Measurements from ENCODE around the gene CABLES2.
"Not testable (repeated sequence)": the region's sequence is repeated elsewhere in the genome, so short reads cannot be mapped to it uniquely, and the experiment has no call there.

The CABLES2 gene

DNA sequence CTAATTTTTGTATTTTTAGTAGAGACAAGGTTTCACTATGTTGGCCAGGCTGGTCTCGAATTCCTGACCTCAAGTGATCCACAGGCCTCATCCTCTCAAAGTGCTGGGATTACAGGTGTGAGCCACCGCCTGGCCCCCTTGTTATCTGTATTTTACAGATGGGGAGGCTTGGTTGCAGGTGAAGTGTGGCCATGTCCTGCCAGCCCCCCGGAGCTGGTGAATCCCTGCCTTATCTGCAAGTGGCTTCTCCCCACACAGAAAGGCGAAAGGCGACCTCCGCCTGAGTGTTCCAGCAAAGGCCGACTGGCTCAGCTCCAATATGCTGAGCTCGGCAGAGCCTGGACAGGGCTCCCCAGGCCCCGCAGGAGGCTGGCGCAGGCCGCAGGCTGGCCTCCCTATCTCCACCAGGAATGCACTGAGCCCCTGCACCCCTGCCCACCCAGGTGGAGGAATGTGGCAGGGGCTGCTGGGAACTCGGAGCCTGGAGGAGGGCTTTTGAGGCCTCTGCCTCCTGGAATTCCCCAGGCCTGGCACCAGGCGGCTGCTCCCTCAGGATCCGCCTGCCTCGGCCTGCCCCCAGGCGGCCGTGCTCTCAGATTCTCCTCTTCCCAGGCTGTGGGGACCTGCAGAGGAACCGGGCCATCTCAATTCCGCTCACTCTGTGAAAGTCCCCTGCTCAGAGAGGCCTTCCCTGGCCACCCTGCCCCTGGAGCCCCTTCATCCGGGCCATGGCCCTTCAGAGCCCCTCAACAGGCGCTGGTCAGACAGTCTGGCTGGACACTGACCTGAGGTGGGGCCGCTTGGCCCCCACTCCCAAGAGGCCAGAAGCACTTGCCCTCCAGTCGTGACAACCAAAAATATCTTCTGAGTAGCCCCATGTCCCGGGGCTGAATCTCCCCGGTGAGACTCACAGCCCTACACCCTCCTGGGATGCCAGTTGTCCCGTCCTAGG is 30.7 kb downstream of the CABLES2 start:
- in situ Hi-C loops (cut with HindIII; ENCODE audit: low sequenced_read_pairs) = loop anchor here (25.0 kb wide), 1 partner anchor 89 kb away; no protein-coding TSS in a partner anchor

DNA sequence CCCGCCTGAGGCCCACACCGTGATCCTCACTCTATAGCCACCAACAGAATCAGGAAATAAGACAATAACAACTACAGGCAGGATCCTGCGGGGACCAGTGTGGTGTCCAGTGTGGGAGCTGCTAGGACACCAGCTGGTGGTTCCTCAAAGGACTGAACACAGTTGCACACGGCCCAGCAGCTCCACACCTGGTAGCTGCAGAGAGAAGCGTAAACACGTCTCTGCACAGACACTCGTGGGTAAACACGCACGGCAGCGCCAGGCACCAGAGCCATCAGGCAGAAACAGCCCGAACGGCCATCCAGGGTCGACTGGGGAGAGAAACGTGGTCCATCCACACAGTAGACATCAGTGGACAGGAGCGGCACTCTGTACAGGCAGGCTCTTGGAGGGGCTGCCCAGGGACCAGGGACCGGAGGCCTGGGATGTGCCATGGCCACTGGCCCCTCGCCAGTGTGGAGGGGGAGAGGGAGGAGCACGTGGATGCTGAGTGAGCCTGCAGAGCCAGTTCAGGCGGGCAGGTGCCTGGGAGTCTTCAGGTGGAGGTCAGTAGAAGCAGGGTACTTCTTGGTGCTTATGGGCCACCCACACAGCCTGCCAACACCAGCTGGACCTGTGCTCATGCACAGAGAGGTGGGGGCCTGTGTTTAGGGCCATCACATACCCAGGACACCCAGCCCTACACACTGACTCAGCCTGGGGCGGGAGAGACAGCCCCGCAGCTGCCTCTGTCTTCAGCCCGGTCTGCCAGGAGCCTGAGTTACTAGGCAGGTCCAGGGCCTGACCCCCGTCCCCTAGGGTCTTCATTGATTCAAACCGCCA is 32.5 kb downstream of the CABLES2 start:
- in situ Hi-C loops (cut with HindIII; ENCODE audit: low sequenced_read_pairs) = loop anchor here (25.0 kb wide), 1 partner anchor 87 kb away; no protein-coding TSS in a partner anchor

DNA sequence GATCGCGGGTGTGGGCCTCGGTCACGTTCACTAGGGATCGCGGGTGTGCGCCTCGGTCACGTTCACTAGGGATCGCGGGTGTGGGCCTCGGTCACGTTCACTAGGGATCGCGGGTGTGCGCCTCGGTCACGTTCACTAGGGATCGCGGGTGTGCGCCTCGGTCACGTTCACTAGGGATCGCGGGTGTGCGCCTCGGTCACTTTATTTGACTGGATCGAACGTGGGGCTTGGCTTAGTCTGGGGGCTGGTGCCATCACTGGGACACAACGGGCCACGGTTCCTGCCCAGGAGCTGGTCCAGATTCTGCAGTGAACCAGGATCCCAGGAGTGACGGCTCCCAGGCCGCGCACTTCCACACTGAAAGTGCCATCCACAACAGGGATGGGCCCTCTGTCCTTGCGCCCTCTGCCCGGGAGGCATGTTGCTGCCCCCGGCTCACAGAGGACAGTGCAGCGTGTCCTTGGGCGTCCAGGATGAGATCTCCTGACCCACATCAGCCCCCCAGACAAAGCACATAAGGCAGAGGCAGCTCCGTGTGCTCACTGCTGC is 33.4 kb downstream of the CABLES2 start:
- in situ Hi-C loops (cut with HindIII; ENCODE audit: low sequenced_read_pairs) = not testable (repeated sequence)

DNA sequence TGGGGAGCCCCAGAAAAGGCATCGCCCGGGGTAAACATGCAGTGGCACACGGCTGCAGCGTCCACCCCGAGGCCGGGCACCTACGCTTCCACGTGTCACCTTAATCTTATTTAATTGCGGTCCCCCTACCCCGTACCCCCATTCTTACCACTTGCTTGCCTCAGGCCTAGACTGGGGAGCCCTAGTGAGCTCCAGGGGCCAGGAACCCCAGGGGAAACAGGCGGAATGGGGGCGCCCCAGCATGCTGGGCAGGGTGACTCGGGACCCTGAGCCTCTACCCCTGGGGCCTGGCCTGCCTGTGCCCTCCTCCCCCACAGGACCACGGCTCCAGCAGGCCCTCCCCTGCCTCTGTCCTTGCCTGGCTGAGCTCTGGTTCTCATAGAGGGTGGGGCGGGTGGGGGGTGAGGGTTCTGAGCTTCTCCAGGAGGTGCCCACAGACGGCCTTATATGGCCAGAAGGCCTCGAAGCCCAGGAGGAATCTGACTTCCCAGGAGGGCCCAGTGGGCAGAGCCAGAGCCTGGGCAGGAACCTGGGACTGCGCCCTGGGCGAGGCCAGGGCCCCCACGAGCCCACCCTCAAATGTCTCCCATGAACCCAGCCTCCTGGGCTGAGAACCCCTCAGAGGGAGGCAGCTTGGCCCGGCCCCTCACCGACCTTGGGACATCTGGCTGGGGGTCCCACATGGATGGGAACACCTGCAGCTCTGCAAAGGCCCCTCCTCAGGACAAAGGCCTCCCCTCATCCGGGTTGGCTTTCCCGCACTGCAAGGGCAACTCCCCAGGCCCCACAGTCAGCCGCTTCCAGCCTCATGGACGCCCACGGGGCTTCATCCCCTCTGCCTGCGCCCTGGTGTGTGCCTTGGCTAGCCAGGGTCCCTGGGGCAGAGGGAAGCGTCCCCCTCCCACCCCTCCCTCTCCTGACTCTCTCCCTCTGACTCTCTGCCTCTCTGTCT is 34.8 kb downstream of the CABLES2 start:
- in situ Hi-C loops (cut with HindIII; ENCODE audit: low sequenced_read_pairs) = no loop called here

DNA sequence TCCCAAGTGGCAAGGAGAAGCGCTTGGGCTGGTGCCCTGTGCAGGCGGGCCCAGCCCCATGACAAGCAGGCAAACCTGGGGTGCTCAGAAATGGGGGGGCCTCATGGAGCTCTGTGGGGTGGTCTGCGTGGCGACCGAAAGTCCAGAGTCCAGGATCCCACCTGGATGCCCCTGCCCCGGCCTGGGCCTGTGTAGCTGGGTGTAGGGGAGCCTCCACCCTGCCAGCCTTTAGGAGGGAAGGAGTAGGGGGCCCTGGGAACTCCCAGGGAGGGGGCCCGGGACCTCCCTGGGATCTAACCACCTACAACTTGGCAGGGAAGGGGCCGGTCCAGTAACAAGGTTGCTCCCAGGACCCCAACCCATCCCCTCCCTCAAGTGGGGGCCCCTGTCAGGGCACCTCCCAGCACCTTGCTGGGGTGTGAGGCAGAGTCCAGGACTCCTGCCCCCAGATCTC is 35.5 kb downstream of the CABLES2 start:
- in situ Hi-C loops (cut with HindIII; ENCODE audit: low sequenced_read_pairs) = no loop called here

DNA sequence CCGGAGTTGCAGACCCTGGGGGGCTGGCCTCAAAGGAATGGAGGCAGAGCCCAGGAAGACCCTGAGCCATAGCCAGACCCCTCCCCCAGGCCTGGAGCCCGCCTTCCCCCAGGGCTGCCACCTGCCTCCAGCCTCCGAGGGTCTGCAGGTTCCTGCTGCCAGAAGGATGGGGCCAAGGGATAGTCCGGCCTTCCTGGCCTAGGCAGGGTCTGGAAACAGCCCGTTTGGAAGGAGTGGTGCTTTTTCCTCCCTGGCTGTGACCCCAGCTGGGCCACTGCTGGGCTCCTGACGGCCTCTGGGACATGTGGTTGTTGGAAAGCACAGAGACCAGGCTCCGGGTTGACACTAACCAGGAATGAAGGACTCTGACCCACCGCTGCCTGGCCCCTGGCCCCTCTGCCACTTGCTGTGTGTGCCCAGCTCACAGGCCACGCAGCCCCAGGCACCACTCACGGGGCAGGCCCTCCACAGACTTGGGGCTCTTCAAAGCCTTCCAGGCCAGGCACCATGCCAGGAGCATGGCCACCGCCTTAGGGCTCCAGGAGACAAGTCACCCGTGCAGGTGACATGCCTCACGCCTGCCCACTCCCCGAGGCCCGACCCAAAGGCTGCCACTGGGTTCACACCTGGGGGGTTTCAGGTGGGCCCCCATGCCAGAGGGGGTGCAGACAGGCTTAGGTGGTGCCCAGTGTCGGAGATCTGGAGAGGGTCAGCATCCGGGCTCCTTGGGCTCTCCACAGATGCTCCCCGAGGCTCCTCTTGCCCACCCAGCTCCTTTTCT is 36.1 kb downstream of the CABLES2 start:
- in situ Hi-C loops (cut with HindIII; ENCODE audit: low sequenced_read_pairs) = no loop called here

DNA sequence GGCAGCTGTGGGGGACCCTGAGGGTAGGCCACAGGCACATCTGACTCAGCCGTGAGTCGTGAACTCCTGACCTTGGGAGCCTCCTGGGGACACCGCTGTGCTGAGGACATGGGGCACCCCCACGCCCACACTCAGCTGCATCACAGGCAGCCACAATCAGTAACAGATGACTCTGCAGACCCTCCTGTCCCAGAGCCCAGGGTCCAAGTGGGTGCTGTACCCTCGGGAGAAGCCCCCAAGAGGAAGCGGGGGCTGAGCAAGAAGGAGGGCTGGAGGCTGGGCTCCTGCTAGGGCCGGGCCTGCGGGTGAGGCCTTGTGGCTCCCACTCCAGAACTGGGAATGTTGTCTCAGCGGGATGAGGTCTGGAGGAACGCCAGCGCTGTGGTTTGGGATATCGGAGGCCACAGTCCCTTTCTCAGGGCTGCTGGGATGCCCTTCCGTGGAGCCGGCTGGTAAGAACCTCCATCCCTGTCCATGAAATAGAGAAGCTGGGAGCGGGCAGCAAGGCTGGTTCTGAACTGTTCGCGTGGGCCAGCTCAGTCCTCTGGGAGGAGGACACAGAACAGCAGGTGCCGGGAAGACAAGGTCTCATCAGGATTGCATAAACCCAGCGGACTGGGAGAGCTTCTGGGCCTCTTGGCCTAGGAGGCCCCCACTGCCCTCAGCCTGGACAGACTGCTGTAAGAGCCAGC is 36.8 kb downstream of the CABLES2 start:
- in situ Hi-C loops (cut with HindIII; ENCODE audit: low sequenced_read_pairs) = no loop called here

DNA sequence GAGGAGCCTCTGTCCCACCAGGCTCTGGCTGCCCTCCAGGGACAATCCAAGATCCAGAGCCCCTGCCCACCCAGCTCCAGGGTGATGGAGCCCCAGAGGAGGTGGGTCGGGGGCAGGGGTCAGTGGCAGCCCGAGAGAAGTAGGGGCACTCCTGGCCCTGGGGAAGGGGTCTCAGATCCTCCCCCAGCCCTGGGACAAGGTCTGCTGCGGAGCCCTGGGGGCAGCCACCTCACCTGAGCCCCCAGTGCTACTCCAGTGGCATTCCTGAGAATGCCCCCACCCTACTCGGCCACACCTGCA is 37.3 kb downstream of the CABLES2 start:
- in situ Hi-C loops (cut with HindIII; ENCODE audit: low sequenced_read_pairs) = no loop called here

DNA sequence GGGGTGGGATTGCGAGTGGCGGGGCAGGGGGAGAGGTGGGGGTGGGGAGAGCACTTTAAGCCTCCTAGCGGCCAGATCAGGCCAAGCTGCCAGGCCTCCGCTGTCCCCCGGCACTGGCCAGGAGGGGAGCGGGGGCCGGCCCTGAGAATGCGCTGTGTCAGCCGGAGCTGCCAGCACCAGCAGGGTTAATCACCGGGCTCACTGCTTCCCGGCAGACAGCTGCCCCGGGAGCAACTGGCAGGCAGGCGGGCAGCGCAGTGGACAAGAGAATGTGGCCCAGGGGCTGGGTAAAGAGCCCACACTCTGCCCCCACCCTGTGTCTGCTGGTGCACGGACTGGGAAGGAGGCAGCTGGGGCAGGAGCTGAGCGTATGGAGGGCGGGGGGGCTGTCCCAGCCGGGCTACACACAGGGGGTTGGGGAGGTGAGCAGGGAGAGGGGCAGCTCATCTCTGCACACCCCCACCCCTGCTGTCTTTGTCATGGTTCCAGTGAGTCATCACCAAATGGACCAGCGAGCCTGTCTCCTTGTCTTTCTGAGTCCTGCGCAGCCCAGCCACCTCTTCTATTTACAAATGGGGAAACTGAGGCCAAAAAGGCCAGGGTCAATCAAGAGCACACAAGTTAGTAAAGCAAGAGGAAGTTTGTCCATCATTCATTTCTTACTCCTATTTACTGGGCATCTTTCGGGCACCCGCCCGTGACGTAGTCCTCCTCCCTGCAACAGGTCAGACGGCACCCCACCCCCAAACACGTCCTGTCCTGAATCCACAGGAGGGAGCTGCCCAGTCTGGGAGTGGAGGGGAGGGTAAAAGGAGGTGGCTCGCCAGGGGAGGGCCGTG is 37.9 kb downstream of the CABLES2 start:
- in situ Hi-C loops (cut with HindIII; ENCODE audit: low sequenced_read_pairs) = no loop called here

DNA sequence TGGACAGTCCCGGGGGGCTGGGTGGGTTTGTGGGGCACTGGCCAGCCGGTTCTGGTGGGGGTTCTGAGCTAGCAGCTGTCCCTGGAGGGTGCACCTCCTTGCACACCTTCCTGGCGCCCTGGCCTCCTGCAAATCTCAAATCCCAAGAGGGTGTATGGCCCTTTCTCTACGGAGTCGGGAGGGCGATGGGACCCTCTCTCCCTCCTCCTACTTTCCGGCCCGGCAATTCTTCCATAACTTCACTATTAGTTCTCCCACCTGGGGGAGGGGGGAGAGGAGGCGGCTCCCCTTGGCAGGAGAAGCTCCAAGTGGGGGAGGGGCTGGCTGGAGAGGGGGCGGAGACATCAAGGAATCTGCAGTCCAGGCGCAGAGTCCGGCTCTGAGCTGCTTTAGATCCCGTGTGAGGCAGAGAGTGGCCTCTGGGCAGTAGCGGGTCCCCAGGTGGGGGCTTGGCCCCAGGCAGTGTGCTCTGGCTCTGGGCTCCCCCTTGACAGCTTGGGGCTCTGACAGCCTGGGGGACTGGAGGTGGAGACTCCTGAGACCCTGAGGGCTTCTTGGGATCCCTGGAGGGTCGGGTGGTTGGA is 38.6 kb downstream of the CABLES2 start:
- in situ Hi-C loops (cut with HindIII; ENCODE audit: low sequenced_read_pairs) = no loop called here

DNA sequence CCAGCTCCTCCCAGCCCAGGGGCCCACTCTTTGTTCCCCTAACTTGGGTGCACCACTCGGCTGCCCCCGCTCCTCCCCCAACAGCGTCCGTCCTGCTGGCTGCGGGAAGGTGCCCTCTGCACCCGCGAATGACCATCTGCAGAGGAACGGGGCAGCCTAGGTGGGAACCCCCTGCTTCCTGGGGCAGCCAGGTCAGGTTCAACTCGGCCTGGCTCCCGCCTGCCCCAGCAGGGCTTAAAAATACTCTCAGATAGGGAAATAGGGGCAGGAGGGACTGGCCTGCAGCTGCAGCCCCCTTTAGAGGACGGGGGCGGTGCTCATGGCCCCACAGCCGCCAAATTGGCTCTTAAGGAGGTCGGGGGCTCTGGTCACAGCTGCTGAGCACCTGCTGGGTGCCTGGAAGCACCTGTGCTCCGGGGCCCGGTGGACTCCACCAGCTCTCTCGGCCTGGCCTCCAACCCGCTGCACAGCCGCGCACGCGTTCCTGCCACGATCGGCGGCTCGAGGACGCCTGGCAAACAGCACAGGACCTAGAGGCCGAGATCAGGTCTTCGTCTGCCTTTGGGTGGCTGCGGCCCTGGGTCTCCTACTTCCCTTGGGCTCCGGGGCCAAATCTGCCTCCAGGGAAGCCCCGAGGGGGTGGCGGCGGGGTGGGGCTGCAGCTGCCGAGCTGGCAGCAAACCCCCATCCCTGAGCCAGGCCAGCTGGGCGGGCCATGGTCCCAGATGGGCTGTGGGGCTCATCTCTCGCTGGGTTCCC is 39.3 kb downstream of the CABLES2 start:
- in situ Hi-C loops (cut with HindIII; ENCODE audit: low sequenced_read_pairs) = no loop called here

DNA sequence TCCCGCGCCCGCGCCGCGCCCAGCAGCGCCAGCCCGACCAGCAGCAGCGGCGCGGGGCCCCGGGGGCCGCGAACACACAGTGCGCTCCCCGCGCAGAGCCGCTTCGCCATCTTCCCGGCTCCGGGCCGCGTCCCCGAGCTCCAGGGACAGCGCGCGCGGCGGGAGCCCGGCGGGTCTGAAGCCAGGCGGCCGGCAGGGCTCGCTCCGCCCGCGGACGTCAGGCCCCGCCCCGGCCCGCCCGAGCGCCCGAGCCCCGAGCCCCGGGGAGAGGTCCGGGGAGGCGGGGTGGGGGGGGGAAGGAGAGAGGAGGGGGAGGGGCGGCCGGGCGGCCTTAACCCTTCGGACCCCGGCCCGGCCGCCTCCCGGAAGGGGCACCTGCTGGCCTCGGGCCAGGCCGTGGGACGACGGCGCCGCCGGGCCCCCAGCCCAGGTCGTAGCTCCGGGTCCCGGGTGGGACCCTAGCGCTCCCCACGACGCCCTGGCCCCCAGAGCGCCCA is 39.9 kb downstream of the CABLES2 start, which contains the start of gene LAMA5:
Gene LAMA5, minus strand, starts transcription at position 177 of the 497 bp plus-strand sequence. Its CDS starts 67 bp downstream, at position 110.
- in situ Hi-C loops (cut with HindIII; ENCODE audit: low sequenced_read_pairs) = no loop called here

DNA sequence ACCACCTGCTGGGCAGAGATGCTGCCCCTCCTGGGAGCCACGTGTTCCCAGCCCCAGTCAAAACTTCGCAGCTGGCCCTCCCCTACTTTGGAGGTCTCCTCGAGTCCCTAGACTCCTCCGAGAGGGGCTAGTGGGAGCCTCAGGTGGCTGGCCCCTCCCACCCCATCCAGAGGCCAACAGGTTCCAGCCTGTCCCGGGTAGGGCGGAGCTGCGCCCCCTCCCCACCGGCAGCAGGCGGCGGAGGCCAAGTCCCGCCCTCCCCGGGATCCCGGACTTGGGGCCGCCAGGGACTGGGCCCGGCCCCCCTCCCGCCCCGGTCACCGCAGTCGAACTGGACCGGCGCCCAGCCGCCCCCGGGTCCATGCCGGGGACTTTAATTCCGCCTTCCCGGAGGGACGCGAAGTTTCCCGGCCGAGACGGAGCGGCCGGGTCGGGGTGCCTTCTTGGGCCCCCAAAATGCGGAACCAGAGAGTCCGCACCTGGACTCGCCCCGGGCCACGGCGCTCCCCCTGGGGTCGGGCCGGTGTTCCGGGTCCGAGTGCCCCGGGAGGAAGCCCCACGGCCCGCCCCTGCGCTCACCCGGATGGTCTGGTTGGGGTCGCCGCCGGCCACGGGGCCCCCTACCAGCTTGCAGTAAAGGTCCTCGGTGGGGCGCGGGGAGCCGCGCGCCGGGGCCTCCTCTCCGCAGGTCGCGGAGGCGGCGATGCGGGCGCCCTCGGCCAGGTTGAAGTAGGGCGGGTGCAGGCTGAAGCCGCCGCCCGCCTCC is 40.5 kb downstream of the CABLES2 start:
- in situ Hi-C loops (cut with HindIII; ENCODE audit: low sequenced_read_pairs) = no loop called here

DNA sequence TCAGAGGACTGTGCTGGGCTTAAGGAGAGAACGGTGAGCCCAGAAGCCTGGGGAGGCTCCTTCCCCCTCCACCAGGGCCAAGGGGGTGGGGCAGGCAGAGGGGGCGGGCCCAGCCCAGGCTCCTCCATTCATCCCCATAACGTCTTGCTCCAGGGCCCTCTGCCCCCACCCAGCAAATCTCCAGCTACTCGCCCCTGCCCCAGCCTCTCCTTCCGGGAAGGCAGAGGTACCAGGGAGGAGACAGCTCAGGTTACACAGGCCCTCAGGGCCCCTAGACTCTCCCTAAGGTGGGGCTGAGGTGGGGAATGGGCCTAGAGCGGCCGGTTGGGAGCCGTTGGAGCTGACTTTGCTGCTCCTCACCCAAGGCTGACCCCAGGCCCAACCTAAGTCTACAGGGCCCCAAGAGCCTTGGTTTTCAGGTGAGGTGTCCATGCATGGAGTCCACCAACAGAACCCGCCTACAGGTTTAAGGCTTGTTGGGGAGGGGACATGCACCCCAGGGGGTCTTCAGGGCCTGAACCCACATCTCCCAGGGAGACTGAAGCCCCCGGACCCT is 41.2 kb downstream of the CABLES2 start:
- in situ Hi-C loops (cut with HindIII; ENCODE audit: low sequenced_read_pairs) = no loop called here

DNA sequence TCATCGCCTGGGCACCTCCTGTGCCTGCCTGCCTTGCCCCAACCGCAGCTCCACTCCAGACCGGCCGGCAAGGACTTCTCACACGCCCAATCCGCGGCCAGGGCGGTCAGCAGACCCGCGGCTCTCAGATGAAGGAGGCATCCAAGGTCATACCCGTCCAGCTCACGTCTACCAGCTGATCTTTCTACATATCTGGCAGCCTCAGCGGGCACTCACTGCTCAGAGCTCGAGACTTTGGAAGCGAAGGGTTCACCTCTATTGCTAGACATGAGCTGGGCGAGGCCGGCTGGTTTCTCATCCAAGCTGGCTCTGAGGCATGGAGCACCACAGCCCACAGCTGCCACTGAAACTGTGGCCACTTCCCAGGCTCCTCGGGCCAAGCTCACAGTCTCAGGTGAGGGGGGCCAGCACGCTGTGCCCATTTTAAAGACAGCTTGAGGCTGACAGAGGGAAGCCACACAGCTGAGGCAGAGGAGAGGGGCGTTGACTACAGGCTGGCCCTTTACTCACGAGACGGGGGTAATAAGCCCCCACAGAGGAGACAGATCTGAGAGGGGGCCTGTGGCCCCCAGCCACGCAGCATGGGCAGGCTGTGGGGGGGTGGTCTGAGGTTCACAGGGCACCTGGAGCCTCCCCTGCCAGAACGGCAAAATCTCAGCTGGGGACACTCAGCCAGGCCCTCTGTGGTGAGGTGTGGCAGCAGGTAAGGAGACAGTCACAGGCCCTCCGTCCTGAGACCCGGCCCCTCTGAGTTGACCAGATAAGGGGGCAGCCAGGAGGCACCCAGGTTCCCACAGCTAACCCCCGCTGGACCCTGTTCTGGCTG is 42.0 kb downstream of the CABLES2 start:
- in situ Hi-C loops (cut with HindIII; ENCODE audit: low sequenced_read_pairs) = no loop called here
